Activated CD4-positive, alpha-beta memory T cell treated with anti-CD3 and anti-CD28 coated beads, Interleukin-2, amount 10 ng/mL, durations not matched to agents 7 days and 5 days (primary cell): Measurements from ENCODE around the gene GLI3. TPM values are rescaled to one million over a fixed set of nuclear protein-coding genes. Genes with fewer than 3 reads are reported as not detected.
A peak's percentile ranks its signal among the peaks of the same experiment; 100 is the strongest.

ENCODE experiments used
- CTCF ChIA-PET: fragments of 350-600 bp; sonication (Branson Sonifier 250); formaldehyde crosslinking; loops from one replicate; lab custom pipeline; 2021; ENCODE audit warnings: antibody characterized with exemption, inconsistent platforms; lab: Charles Lee
- POLR2A ChIA-PET: fragments of 350-600 bp; sonication (Branson Sonifier 250); formaldehyde crosslinking; loops from one replicate; lab custom pipeline; 2021; ENCODE audit warnings: antibody characterized with exemption; lab: Charles Lee
- DNase-seq: peaks from one replicate; pipeline ENCODE4 v3.0.0-alpha.2; 2020
- H3K27ac Mint-ChIP-seq: one replicate; pipeline ENCODE4 v1.8.0; 2021; ENCODE audit warnings: mild to moderate bottlenecking, mixed read lengths
- H3K27me3 Mint-ChIP-seq: one replicate; pipeline ENCODE4 v1.8.0; 2021; ENCODE audit warnings: mixed read lengths
- H3K36me3 Mint-ChIP-seq: one replicate; pipeline ENCODE4 v1.8.0; 2021; ENCODE audit warnings: low read depth, mixed read lengths
- H3K4me1 Mint-ChIP-seq: one replicate; pipeline ENCODE4 v1.8.0; 2021; ENCODE audit warnings: mixed read lengths
- H3K4me3 Mint-ChIP-seq: one replicate; pipeline ENCODE4 v1.8.0; 2021; ENCODE audit warnings: mild to moderate bottlenecking, mixed read lengths
- H3K9me3 Mint-ChIP-seq: one replicate; pipeline ENCODE4 v1.8.0; 2021; ENCODE audit warnings: mixed read lengths
- total RNA-seq, 2 experiments: library from RNA; stranded (reverse); gene quantifications; one replicate each; pipeline ENCODE4 v1.2.3, GENCODE V29; 2021

The GLI3 gene
- total RNA-seq, 2 experiments from 2014 or later = not detected

DNA sequence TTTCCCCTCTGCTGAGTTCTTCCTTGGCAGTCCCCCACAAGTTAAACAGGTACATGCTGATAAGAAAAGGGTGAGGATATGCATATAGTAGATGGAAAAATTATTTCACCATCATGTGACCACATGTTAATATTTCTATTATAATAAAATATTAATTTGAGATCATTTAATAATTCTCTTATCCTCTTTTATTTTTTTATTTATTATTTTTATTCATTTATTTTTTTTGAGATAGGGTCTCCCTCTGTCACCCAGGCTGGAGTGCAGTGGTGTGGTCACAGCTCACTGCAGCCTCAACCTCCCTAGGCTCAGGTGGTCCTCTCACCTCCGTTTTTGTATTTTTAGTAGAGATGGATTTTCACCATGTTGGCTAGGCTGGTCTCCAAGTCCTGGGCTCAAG is 11.6 kb upstream of the GLI3 start:
- H3K27ac Mint-ChIP-seq = no peak overlapping the region
- POLR2A ChIA-PET = no interaction called here

DNA sequence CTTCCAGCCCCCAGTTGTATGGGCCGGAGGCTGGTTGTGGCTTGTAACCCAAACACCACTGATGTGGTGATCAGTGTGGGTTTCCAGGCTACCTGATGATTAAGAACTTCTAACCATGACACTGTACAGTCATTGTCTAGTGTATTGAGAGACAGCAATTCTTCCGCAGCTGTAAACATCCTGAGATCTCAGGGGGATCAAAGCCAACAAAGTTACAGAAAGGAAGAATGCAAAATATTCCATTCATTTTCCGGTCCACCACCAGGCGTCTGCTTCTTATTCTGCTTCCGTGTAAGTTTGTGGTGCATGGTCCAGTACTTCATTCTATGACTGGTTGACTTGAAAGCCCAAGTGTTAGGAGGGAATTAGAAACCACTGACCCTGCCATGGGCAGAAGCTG is 10.3 kb upstream of the GLI3 start:
- DNase-seq = no peak
- no peaks in the 10 kb centered on the region for H3K4me1 Mint-ChIP-seq
- no peak overlapping the region for H3K27ac Mint-ChIP-seq
- no peak overlapping the region for H3K4me3 Mint-ChIP-seq
- POLR2A ChIA-PET = no interaction called here
- H3K36me3 Mint-ChIP-seq = no peaks in the 10 kb centered on the region
- no peaks in the 10 kb centered on the region for H3K27me3 Mint-ChIP-seq
- CTCF ChIA-PET = no interaction called here
- H3K9me3 Mint-ChIP-seq = no peaks in the 10 kb centered on the region

More for the DNA sequence above, 11.6 kb upstream of the GLI3 start:
- no peak for DNase-seq
- Mint-ChIP-seq H3K9me3 (no peaks in the 10 kb centered on the region), H3K36me3 (no peaks in the 10 kb centered on the region), H3K4me3 (no peak overlapping the region), H3K4me1 (no peaks in the 10 kb centered on the region), H3K27me3 (no peaks in the 10 kb centered on the region)
- CTCF ChIA-PET = no interaction called here

DNA sequence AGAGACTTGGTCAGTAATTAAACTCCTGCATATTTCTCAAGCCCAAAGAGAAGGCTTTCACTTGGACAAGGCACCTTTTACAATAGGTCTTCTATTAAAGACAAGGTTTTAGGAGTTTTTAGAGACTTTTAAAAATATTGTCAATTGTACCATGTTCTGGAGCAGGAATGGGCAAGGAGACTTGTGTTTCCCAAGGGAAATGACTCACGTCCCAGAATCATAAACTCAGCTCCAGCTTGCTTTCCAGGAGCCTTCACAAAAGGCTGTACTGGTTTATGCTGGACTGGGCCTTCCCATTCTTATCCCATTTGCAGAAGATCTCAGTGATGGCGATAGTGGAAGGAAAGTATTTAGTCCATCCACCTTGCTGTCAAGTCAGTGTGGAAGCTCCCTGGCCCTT is 7.8 kb upstream of the GLI3 start:
- ChIA-PET CTCF (no interaction called here), POLR2A (no interaction called here)
- H3K9me3 Mint-ChIP-seq = no peaks in the 10 kb centered on the region
- no peaks in the 10 kb centered on the region for H3K4me1 Mint-ChIP-seq
- H3K4me3 Mint-ChIP-seq = no peak overlapping the region
- no peaks in the 10 kb centered on the region for H3K36me3 Mint-ChIP-seq
- no peak overlapping the region for H3K27ac Mint-ChIP-seq
- no peak for DNase-seq
- peaks cover 12% of the 10 kb centered on the region for H3K27me3 Mint-ChIP-seq

DNA sequence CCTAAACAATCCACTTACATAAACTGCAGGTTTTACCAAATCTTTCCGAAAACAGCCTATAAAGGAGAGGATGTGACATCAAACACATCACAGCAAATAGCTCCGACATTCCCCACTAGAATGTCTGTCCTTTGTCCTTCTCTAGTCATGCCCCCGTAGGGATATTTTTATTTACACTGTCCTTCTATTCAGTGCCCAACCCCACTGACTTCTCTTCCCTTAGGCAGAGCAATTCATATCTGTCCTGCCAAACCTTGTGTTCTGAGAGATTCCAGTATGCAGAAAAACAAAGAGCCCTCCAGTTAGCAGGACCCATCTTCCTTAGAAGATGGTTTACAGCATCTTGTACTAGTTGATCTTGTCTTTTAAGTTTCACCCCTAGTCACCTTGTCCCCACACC is 5.4 kb upstream of the GLI3 start:
- POLR2A ChIA-PET = no interaction called here
- H3K27ac Mint-ChIP-seq = no peak overlapping the region

DNA sequence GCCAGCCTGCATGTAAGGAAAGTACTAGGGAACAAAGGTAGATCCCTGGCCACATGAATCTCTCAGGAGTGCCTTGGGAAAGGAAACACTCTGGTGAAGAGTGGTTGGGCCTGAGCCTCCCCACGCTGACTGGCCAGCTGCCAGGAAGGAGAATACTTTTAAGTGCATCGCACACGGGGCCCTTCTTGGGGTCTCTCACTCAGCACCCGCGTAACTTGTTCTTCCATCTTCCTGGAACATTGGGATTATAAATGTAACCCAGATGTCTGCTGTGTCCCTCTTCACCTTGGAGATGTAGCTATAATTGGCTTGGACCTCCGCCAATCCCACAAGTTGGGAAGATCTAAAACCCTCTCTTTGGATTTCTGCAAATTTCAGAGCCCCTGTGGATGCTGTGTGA is 4.4 kb upstream of the GLI3 start:
- Mint-ChIP-seq H3K36me3 (peaks cover 3% of the 10 kb centered on the region), H3K4me1 (peaks cover 6% of the 10 kb centered on the region), H3K27me3 (peaks cover 35% of the 10 kb centered on the region), H3K4me3 (no peak overlapping the region), H3K9me3 (no peaks in the 10 kb centered on the region), H3K27ac (no peak overlapping the region)
- ChIA-PET POLR2A (no interaction called here), CTCF (no interaction called here)
- no peak for DNase-seq

More for the DNA sequence above, 5.4 kb upstream of the GLI3 start:
- H3K4me1 Mint-ChIP-seq = peaks cover 6% of the 10 kb centered on the region
- H3K4me3 Mint-ChIP-seq = no peak overlapping the region
- peaks cover 3% of the 10 kb centered on the region for H3K36me3 Mint-ChIP-seq
- H3K9me3 Mint-ChIP-seq = no peaks in the 10 kb centered on the region
- no peak for DNase-seq
- CTCF ChIA-PET = interaction anchor here (0.8 kb wide), 1 partner anchor 302 kb away, joined by 3 read pairs; no protein-coding TSS in a partner anchor
- H3K27me3 Mint-ChIP-seq = peaks cover 32% of the 10 kb centered on the region

DNA sequence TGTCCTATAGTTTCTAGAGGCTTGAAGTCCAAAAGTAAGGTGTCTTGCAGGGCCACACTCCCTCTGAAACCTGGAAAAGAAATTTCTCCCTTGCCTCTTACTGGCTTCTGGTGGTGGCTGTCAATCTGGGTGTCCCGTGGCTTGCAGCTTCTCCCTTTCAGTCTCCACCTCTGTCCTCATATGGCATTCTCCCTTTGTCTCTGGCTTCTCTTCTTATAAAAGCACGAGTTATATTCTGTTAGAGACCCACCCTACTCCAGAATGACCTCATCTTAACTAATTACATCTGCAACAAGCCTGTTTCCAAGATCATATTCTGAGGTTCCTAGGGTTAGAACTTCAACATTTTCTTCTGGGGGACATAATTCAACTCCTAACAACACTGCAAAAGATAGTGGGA is 3.4 kb upstream of the GLI3 start:
- ChIA-PET CTCF (no interaction called here), POLR2A (no interaction called here)
- Mint-ChIP-seq H3K27me3 (peaks cover 44% of the 10 kb centered on the region), H3K27ac (no peak overlapping the region), H3K36me3 (peaks cover 3% of the 10 kb centered on the region), H3K4me3 (no peak overlapping the region), H3K9me3 (no peaks in the 10 kb centered on the region), H3K4me1 (peaks cover 6% of the 10 kb centered on the region)
- DNase-seq = no peak

DNA sequence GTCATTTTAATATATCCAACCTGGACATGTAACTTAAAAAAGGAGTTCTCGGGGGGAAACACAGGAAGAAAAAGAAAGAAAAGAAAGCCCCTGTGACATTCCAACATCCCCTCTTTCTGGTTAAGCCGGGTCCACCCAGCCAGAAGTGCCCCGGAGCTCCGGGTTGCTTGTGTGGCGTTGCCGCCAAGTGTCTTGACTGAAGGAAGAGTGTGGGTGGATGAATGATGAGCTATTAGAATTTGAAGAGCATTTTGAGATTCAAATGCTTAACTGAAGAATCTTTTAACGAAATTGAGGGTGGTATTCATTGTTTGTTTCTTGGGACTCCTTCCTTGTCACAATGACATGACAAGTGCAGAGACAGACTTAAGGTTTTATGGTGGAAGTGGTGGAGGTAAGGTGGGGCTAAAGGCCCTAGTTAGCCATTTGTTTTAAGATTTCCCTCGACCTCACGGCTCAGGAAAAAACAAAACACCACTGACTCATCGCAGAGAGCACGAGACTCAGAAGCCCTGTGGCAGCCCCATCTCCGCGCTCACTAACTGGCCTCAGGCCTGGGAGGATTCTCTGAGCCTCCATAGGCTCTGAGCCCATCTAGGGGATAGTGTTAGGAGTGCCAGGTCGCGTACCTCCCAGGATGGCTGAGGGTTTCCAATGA is 1.8 kb upstream of the GLI3 start:
- CTCF ChIA-PET = no interaction called here
- Mint-ChIP-seq H3K27ac (no peak overlapping the region), H3K36me3 (peaks cover 3% of the 10 kb centered on the region), H3K9me3 (no peaks in the 10 kb centered on the region), H3K4me1 (peaks cover 6% of the 10 kb centered on the region), H3K4me3 (peak overlapping the region; percentile 66), H3K27me3 (peaks cover 53% of the 10 kb centered on the region)
- POLR2A ChIA-PET = no interaction called here
- no peak for DNase-seq

DNA sequence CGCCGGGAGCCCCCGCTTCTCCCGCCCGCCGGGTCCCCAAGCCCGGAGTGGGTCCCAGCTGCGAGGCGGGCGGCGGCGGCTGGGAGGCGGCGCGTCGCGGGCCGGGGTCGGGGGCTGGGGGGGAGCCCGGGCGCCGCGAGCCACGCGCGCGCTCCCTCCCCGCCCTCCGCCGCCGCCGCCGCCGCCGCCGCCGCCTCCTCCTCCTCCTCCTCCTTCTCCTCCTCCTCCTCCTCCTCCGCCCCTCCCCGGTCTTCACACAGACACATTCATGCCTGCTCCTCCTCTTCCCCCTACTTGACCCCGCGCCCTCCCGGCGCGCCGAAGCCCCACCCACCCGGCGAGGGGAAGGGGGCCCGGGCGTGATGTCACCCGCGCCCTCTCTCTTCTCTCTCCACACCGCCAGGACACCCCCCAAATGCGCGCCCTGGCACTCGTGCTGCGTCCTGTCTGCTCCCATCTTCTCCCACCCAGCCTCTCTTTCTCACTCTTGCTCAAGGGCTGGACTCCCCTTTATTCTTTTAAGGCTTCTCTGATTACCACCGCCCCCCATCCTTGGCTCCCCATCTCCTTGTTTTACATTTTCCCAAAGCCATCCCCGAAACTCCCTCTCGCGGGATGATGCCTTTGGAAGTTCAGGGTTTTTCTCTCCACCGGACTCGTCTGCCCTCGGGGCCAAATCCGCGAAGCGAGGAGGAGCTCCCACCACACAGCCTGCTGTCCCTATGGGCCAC is 967 bp upstream of the GLI3 start:
- H3K4me1 Mint-ChIP-seq = peaks cover 6% of the 10 kb centered on the region
- H3K27me3 Mint-ChIP-seq = peaks cover 58% of the 10 kb centered on the region
- ChIA-PET POLR2A (no interaction called here), CTCF (no interaction called here)
- no peak overlapping the region for H3K27ac Mint-ChIP-seq
- peak overlapping the region; percentile 66 for H3K4me3 Mint-ChIP-seq
- no peak for DNase-seq
- H3K36me3 Mint-ChIP-seq = peaks cover 3% of the 10 kb centered on the region
- H3K9me3 Mint-ChIP-seq = no peaks in the 10 kb centered on the region

DNA sequence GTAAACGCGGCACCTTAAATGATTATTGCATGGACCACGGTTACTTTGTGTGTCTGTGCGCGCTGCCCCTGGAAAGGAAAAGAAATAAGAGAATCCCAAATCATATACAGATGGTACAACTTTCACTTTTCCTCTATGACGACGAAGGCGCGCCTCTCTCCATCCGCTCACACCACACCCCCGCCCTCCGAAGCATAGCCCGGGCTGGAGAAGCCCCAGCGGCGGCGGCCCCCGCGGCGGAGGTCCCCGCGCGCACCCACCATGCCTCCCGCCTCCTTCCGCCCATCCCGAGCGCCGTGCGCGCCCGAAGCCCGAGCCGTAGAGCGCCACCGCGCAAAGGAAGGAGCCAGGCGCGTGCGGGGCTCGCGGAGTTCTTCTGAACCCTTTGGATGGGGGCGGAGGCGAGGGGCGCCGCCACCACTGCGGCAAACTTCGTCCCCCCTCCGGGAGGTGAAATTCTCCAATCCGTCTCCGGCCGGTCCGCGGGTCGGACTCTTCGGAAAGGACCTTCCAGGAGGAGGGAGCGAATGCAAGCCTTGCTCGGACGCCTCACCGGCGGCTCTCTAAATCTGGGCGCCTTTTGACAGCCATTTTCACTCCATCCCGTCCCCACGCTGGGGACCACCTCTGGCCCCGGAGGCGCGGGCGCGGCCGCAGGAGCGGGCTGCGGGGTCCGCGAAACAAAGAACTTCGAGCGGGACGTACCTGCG is 588 bp downstream of the GLI3 start:
- peak overlapping the region; percentile 18 for H3K4me3 Mint-ChIP-seq
- DNase-seq = no peak
- ChIA-PET CTCF (no interaction called here), POLR2A (no interaction called here)
- H3K36me3 Mint-ChIP-seq = peaks cover 3% of the 10 kb centered on the region
- H3K9me3 Mint-ChIP-seq = no peaks in the 10 kb centered on the region
- H3K27me3 Mint-ChIP-seq = peaks cover 65% of the 10 kb centered on the region
- no peak overlapping the region for H3K27ac Mint-ChIP-seq
- peaks cover 6% of the 10 kb centered on the region for H3K4me1 Mint-ChIP-seq

DNA sequence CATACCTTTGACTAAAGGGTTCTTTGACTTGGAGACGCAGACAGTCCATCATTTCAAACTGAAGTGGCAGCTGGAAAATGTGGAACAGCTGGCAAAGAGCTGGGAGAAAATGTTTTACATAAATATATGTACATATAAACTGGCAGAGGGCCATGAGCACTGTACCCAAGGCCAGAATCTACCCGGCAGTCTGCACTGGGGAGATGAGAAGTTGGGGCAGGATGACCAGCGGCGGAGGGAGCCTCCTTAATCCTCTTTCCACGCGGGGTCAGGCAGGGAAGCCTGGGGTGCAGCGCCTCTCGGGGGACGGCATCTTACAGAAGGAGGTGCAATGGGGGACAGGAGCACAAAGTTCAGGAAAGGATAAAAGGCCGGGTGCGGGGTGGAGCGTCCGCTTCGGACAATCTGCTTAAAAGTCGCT is 1.3 kb downstream of the GLI3 start:
- Mint-ChIP-seq H3K27me3 (peaks cover 66% of the 10 kb centered on the region), H3K27ac (no peak overlapping the region), H3K36me3 (peaks cover 3% of the 10 kb centered on the region), H3K9me3 (no peaks in the 10 kb centered on the region), H3K4me1 (peaks cover 6% of the 10 kb centered on the region), H3K4me3 (peak overlapping the region; percentile 18)
- ChIA-PET POLR2A (no interaction called here), CTCF (no interaction called here)
- DNase-seq = no peak

DNA sequence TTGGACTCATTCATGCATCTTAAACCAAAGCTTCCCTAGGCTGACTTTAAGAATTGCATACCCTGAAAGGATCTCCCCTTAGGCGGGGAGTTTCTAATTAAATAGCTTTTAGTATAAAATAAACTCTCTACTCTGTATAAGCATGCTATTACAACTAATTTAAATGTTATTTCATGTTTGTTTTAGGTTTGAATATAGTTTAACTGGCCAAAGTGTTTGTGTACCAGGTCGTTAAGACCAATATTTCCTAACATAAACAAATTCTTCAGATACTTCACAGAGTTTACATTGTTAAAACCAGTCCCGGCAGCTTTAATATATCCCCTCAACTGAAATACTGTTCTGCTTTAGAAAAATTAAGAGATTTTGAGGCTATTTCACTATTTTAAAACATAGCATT is 2.3 kb downstream of the GLI3 start:
- no peak overlapping the region for H3K27ac Mint-ChIP-seq
- peaks cover 65% of the 10 kb centered on the region for H3K27me3 Mint-ChIP-seq
- DNase-seq = no peak
- CTCF ChIA-PET = no interaction called here
- H3K9me3 Mint-ChIP-seq = no peaks in the 10 kb centered on the region
- H3K4me3 Mint-ChIP-seq = no peak overlapping the region
- H3K36me3 Mint-ChIP-seq = peaks cover 3% of the 10 kb centered on the region
- H3K4me1 Mint-ChIP-seq = peaks cover 6% of the 10 kb centered on the region
- POLR2A ChIA-PET = no interaction called here

DNA sequence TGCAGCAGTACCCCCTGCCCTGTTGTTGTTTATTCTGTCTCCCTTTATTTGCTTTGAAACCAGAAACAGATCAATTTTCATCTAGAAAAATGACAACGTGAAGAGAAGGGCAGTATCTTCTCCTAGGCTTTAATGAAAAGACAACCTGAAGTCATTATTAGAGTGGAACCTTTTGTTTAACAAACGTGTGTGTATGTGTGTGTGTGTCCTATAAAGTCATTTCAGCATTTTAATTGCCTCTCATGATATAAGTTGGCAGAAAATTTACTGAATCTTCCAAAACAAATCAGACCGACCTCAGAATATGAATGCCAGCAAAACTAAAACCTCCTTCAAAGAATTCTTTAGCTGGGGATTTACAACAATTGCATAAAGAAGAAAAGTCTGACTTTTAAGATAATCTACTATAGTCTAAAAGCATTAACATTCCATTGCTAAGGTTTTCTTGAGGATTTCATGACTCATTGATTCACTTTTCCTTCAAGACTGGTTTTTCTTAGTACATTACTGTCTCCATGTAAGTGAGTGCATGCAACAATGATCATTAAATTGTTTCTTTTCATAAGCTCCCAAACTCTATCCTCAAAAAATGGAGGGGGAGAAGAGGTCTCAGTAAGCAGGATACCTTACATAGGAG is 3.2 kb downstream of the GLI3 start:
- ChIA-PET POLR2A (no interaction called here), CTCF (no interaction called here)
- no peak for DNase-seq
- peaks cover 6% of the 10 kb centered on the region for H3K4me1 Mint-ChIP-seq
- no peak overlapping the region for H3K4me3 Mint-ChIP-seq
- H3K27me3 Mint-ChIP-seq = peaks cover 64% of the 10 kb centered on the region
- H3K36me3 Mint-ChIP-seq = peaks cover 3% of the 10 kb centered on the region
- no peaks in the 10 kb centered on the region for H3K9me3 Mint-ChIP-seq
- H3K27ac Mint-ChIP-seq = no peak overlapping the region

DNA sequence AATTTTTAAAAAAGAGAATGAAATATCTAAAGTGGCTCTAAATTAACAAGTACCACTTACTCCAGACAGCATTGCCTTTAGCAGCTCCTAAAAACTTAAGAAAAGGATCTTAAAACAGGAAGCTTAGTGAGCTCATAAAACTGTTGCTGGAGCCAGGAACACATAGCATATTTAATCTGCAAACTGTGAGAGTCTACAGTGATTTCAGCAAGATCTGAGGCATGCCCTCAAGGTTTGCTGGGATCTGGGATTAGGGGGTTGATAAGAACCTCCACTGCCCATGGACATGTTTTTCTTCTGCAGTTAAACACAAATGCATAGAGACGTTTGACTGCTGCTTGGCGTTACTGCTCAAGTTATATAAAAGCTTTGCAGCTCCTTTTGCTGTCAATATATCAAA is 3.8 kb downstream of the GLI3 start:
- H3K27me3 Mint-ChIP-seq = peaks cover 64% of the 10 kb centered on the region
- no peak overlapping the region for H3K27ac Mint-ChIP-seq
- H3K4me1 Mint-ChIP-seq = peaks cover 2% of the 10 kb centered on the region
- CTCF ChIA-PET = no interaction called here
- H3K4me3 Mint-ChIP-seq = no peak overlapping the region
- peaks cover under 1% of the 10 kb centered on the region for H3K36me3 Mint-ChIP-seq
- DNase-seq = no peak
- H3K9me3 Mint-ChIP-seq = no peaks in the 10 kb centered on the region
- POLR2A ChIA-PET = no interaction called here
